Measurements from ENCODE around the gene PHTF1. TPM values are rescaled to one million over a fixed set of nuclear protein-coding genes. Genes with fewer than 3 reads are reported as not detected.
"Not testable (repeated sequence)": the region's sequence is repeated elsewhere in the genome, so short reads cannot be mapped to it uniquely, and the experiment has no call there.

Gene PHTF1
- polyA plus RNA-seq, 1 donor from 2014 or later: 16.7 TPM

DNA sequence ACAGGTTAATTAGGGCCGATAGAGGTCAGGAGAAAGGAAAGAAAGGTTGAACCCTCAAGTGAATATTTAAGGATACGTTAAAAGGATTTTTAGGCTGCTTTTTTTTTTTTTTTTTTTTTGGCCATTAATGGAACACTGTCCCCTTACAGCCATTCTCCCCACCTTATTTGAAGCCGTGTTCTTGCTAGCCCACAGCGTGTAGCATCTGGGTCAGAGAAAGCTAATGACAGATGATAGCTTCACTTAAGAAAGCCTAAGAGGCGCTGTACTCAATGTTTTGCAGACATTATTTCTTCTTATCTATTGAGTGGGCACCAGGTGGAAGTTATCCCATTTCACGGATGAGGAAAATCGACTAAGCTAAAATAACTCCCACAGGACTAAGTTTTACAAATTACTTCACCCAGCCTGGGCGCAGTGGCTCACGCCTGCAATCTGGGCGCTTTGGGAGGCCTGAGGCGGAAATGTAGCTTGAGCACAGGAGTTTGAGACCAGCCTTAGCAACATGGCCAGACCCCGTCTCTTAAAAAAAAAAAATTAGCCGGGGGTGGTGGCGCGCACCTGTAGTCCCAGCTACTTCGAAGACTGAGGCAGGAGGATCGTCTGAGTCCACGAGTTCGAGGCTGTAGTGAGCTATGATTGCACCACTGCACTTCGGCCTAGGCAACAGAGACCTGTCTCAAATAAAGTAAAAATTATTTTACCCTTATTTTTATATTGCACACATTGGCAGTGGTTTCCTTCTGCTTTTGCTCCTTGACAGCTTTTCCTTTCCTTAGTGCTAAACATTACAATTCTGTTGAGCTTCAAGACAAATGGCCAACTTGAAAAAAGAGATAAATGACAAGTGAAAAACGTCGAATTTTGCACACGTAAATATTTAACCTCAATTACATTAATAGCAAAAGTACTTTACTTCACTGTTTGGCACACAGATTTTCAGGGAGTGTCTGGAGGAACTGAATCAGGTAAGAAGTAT is 1.1 kb upstream of the PHTF1 start:
- Mint-ChIP-seq H3K27me3 (no peaks in the 10 kb centered on the region), H3K4me3 (peak overlapping the region; percentile 90 to 97 (median 94)), H3K27ac (peak overlapping the region; percentile 87 to 95 (median 89)), H3K4me1 (peaks cover 18 to 35% (median 22%) of the 10 kb centered on the region in 3 donors), H3K36me3 (no peaks in the 10 kb centered on the region), H3K9me3 (no peaks in the 10 kb centered on the region)

DNA sequence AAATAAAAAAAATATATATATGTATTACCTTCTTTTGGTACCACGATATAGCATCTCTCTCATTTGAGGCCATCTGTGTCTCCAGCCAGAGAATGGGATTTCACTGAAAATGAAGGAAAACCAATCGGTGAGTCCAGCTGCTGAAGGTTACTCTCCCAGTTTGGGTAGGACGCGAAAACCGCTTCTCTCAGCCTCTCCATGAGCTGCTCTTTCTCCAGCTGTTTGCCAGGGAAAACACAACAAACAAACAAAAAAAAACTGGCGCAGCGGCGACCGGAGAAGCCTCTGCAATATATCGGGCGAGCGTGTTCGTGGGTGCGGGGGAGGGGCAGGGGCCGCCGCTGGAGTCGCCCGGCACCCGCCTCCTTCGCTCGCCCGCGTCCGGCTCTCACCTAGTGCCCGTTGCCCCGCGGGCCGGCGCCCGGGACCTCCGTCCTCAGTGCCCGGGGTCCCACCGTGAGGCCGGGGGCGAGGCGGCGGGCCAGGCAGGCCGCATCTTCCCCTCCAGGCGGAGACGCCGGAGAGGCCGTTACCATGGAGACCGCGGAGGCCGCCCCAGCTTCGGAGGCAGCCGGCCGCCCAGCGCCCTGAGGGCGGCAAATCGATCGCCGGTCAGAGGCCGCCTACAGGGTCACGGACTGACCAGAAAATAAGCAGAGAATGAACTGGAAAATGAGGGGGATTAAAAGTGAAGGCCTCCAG is 504 bp downstream of the PHTF1 start:
- Mint-ChIP-seq H3K9me3 (no peaks in the 10 kb centered on the region), H3K27ac (peak overlapping the region; percentile 87 to 96 (median 89)), H3K27me3 (no peaks in the 10 kb centered on the region), H3K4me1 (peaks cover 19 to 35% (median 22%) of the 10 kb centered on the region in 3 donors), H3K4me3 (peak overlapping the region; percentile 90 to 97 (median 94)), H3K36me3 (no peaks in the 10 kb centered on the region)

DNA sequence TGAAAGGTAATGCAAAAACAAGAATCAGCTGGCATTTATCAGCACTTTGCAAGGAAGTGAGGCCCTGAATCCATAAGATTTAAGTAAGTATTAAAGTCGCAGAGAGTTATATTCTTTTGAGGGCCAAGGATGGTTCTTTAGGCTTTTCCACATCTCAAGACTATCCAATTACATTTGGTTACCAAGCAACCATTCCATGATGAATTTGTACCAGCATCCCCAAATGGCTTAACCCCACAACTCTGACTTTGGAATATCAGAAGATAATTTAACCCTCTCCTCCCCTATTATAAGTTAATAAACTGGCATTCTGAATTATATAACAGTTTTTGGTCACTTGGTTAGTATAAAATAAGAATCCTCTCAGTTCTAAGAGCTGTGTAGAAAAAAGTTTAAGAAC is 2.8 kb downstream of the PHTF1 start:
- Mint-ChIP-seq H3K4me1 (peaks cover 19 to 30% (median 22%) of the 10 kb centered on the region in 3 donors), H3K36me3 (no peaks in the 10 kb centered on the region), H3K27ac (peak overlapping the region in 1 of 3 donors; percentile 87), H3K27me3 (no peaks in the 10 kb centered on the region), H3K9me3 (no peaks in the 10 kb centered on the region), H3K4me3 (peak overlapping the region in 1 of 4 donors; percentile 92)

DNA sequence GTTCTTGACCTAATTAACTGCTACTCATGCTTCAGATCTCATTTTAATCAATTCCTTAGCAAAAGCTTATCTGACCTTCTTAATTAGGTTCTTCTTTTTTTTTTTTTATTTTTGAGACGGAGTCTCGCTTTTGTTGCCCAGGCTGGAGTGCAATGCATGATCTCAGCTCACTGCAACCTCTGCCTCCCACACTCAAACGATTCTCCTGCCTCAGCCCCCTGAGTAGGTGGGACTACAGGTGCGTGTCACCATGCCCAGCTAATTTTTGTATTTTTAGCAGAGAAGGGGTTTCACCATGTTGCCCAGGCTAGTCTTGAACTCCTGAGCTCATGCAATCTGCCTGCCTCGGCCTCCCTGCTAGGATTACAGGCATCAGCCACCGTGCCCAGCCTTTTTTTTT is 6.0 kb downstream of the PHTF1 start:
- H3K4me1 Mint-ChIP-seq: peaks cover 10 to 22% (median 16%) of the 10 kb centered on the region in 3 donors
- H3K36me3 Mint-ChIP-seq, H3K27me3 Mint-ChIP-seq, H3K27ac Mint-ChIP-seq, H3K9me3 Mint-ChIP-seq, H3K4me3 Mint-ChIP-seq: not testable (repeated sequence)

DNA sequence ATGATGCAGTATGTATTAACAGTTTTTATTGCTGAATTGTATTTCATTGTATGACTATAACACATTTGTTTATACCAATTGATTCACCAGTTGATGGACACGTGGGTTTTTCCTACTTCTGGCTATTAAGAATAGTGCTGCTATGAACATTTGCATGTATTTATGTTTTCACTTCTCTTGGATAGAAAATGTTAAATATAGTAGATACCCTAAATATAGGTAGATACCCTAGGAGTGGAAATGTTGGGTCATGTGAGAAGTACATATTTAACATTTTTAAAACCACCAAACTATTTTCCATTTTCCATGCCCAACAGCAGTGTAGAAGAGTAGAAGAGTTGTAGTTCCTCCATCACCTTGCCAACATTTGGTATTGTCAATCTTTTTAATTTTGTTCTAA is 7.8 kb downstream of the PHTF1 start:
- no peak overlapping the region for H3K27ac Mint-ChIP-seq
- no peak overlapping the region for H3K4me3 Mint-ChIP-seq
- H3K9me3 Mint-ChIP-seq: no peaks in the 10 kb centered on the region
- peaks cover 7% of the 10 kb centered on the region for H3K36me3 Mint-ChIP-seq
- H3K27me3 Mint-ChIP-seq: no peaks in the 10 kb centered on the region
- peaks cover 5 to 9% (median 9%) of the 10 kb centered on the region in 3 donors for H3K4me1 Mint-ChIP-seq

DNA sequence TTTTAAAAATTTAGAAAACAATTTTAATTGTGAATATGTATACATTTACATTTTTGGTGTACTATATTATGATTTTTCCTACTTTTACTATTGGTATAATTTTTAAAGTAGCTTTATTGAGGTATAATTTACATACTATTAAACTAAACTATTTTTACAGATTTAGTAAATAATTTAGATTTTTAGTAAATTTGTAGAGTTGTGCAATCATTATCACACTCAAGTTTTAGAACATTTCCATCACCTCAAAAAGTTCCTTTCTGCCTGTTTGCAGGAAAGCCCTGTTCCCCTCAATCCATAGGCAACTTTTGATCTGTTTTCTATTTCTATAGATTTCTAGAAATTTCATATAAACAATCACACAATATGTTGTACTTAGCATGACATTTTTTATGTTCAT is 8.2 kb downstream of the PHTF1 start:
- no peak overlapping the region for H3K27ac Mint-ChIP-seq
- no peaks in the 10 kb centered on the region for H3K27me3 Mint-ChIP-seq
- H3K4me3 Mint-ChIP-seq: no peak overlapping the region
- no peaks in the 10 kb centered on the region for H3K9me3 Mint-ChIP-seq
- peaks cover 7% of the 10 kb centered on the region for H3K36me3 Mint-ChIP-seq
- peaks cover 4 to 5% (median 5%) of the 10 kb centered on the region in 3 donors for H3K4me1 Mint-ChIP-seq

DNA sequence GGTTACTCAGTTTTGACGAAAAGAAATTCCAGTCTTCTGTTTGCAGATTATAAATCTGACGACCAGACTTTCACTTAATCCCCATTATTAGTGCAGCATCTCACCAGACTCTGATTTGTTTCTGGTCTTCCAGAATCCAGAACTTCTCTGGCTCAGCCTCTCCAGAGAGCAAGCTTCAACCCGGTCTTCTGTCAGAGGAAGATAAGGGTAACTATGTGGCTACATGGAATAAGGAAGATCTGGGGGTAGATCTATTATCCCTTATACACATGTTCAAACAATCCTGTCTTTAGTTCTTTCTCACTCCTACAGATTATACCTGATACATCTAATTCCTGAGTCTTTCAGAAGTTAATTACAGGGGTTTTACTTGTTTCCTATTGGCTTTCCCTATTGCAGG is 9.9 kb downstream of the PHTF1 start:
- no peaks in the 10 kb centered on the region for H3K9me3 Mint-ChIP-seq
- H3K27ac Mint-ChIP-seq: no peak overlapping the region
- H3K4me3 Mint-ChIP-seq: no peak overlapping the region
- peaks cover 10% of the 10 kb centered on the region for H3K36me3 Mint-ChIP-seq
- H3K27me3 Mint-ChIP-seq: no peaks in the 10 kb centered on the region
- H3K4me1 Mint-ChIP-seq: peaks cover 0 to 4% (median 0%) of the 10 kb centered on the region in 3 donors

DNA sequence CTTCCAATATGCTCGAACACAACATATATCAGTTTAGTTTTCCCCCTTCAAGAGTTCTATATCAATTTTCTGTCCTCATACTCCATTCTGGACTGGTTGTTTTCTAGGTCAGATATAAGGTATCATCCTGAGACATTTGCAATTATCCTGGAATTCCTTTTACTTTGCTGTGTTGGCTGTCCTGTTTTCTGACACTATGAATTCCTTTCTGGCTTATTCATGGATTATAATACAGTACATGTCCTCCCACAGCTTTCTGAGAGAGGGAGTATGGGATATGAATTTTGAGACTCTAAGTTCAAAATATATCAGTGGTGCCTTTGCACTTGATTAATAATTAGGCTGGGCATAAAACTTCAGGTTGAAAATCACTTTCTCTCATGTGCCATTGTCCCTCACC is 11.9 kb downstream of the PHTF1 start:
- Mint-ChIP-seq H3K4me3 (no peak overlapping the region), H3K27me3 (no peaks in the 10 kb centered on the region), H3K36me3 (peaks cover 10% of the 10 kb centered on the region), H3K9me3 (no peaks in the 10 kb centered on the region), H3K27ac (no peak overlapping the region), H3K4me1 (peaks cover 0 to 4% (median 0%) of the 10 kb centered on the region in 3 donors)

DNA sequence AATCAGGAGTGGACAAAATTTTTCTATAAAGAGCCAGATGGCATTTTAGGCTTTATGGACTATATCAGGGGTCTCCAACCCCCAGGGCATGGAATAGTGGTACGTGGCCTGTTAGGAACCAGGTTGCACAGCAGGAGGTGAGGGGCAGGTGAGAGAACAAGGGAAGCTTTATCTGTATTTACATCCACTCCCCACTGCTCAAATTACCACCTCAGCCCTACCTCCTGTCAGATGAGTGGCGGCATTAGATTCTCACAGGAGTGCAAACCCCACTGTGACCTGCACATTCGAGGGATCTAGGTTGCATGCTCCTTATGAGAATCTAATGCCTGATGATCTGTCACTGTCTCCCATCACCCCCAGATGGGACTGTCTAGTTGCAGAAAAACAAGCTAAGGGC is 13.9 kb downstream of the PHTF1 start:
- Mint-ChIP-seq H3K27ac (no peak overlapping the region), H3K27me3 (no peaks in the 10 kb centered on the region), H3K9me3 (no peaks in the 10 kb centered on the region), H3K4me1 (peaks cover 0 to 2% (median under 1%) of the 10 kb centered on the region in 3 donors), H3K4me3 (no peak overlapping the region), H3K36me3 (peaks cover 10% of the 10 kb centered on the region)

DNA sequence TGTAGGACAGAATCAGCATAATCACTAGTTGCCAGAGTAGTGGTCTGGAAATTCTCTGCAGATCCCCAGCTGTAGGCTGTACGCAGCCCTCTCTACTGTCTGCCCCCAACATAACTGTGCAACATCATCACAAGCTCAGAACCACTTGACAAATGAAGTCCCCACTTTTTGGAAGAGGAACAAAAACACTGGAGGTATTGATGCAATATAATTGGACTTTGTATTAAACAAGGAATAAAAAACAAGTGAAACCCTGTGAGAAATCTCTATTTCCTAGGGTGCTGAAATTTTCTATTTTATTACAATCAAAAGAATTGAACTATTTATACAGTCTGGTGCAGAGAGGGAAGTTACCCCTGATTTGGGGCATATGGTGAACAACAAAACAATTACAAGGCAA is 15.2 kb downstream of the PHTF1 start:
- Mint-ChIP-seq H3K9me3 (no peaks in the 10 kb centered on the region), H3K4me1 (peaks cover 0 to 6% (median 2%) of the 10 kb centered on the region in 3 donors), H3K4me3 (no peak overlapping the region), H3K36me3 (peaks cover 6% of the 10 kb centered on the region), H3K27me3 (no peaks in the 10 kb centered on the region), H3K27ac (no peak overlapping the region)

DNA sequence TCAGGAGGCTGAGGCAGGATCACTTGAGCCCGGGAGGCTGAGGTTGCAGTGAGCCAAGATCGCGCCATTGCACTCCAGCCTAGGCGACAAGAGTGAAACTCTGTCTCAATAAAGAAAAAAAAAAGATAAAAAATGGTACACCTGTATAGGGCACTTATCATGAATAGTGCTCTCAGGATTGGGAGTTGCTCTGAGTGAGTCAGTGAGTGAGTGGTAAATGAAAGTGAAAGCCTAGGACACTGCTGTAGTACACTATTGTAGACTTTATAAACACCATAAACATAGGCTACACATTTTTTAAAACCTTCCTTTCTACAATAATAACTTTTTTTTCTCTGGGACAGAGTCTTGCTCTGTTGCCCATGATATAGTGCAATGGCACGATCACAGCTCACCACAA is 16.8 kb downstream of the PHTF1 start:
- peaks cover 0 to 6% (median 2%) of the 10 kb centered on the region in 3 donors for H3K4me1 Mint-ChIP-seq
- H3K4me3 Mint-ChIP-seq: no peak overlapping the region
- H3K36me3 Mint-ChIP-seq: peaks cover 3% of the 10 kb centered on the region
- H3K9me3 Mint-ChIP-seq: no peaks in the 10 kb centered on the region
- no peaks in the 10 kb centered on the region for H3K27me3 Mint-ChIP-seq
- no peak overlapping the region for H3K27ac Mint-ChIP-seq

DNA sequence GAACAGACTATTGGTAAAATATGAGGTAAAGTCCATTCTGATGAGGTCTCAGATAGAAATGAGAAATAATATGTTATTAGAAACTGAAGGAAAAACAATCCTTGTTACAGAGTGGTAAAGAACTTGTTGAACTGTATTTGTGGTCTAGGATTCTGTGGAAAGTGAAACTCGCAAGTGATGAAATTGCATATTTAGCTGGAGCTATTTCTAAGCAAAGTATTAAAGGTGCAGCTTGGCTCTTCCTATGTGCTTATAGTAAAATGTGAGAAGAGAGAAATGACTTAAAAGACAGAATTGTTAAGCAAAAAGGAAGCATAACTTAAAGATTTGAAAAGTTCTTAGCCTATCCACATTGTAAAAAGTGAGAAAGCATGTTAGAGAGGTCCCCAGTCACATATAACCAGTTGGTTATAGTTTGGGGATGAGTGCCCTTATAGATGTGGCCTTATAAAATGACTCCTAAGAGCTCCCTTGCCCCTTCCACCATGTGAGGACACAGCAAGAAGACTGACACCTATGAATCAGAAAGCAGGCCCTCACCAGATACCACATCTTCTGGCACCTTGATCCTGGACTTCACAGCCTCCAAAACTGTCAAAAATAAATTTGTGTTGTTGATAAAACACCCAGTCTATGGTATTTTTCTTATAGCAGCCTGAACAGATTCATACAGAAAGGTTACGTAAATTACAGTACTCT is 24.8 kb downstream of the PHTF1 start:
- Mint-ChIP-seq H3K4me1 (no peaks in the 10 kb centered on the region), H3K9me3 (no peaks in the 10 kb centered on the region), H3K36me3 (peaks cover 12% of the 10 kb centered on the region), H3K4me3 (no peak overlapping the region), H3K27ac (peak overlapping the region in 1 of 3 donors; percentile 6), H3K27me3 (no peaks in the 10 kb centered on the region)

DNA sequence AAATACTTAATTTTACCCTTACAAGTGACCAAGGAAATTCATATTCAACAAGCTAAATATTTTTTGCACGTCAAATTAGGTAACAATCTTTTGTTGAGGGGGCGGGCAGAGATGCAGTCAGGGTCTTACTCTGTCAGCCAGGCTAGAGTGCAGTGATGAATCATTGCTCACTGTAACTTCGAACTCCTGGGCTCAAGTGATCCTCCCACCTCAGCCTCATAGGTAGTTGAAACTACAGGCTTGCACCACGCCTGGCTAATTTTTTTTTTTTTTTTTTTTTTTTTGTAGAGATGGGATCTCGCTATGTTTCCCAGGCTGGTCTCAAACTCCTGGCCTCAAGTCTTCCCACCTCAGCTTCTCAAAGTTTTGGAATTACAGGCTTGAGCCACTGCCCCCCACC is 26.5 kb downstream of the PHTF1 start:
- H3K4me3 Mint-ChIP-seq: no peak overlapping the region
- no peaks in the 10 kb centered on the region for H3K4me1 Mint-ChIP-seq
- H3K9me3 Mint-ChIP-seq: peaks cover 0 to 5% (median 0%) of the 10 kb centered on the region in 3 donors
- H3K27ac Mint-ChIP-seq: no peak overlapping the region
- peaks cover 14% of the 10 kb centered on the region for H3K36me3 Mint-ChIP-seq
- H3K27me3 Mint-ChIP-seq: no peaks in the 10 kb centered on the region

DNA sequence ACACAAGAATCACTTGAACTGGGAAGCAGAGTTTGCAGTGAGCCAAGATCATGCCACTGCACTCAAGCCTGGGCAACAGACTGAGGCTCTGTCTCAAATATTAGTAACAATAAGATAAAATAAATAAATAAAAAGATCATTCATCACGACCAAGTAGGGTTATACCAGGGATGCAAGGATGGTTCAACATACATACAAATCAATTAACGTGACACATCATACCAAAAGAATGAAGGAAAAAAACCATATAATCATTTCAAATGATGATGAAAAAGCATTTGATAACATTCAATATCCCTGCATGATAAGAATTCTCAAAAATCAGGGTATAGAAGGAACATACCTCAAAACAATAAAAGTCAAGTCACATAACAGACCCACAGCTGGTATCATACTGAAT is 38.3 kb downstream of the PHTF1 start:
- H3K4me1 Mint-ChIP-seq: peaks cover 0 to 2% (median 0%) of the 10 kb centered on the region in 3 donors
- peaks cover 12 to 15% (median 13%) of the 10 kb centered on the region in 3 donors for H3K9me3 Mint-ChIP-seq
- no peak overlapping the region for H3K4me3 Mint-ChIP-seq
- peaks cover 48% of the 10 kb centered on the region for H3K36me3 Mint-ChIP-seq
- no peak overlapping the region for H3K27ac Mint-ChIP-seq
- H3K27me3 Mint-ChIP-seq: no peaks in the 10 kb centered on the region

DNA sequence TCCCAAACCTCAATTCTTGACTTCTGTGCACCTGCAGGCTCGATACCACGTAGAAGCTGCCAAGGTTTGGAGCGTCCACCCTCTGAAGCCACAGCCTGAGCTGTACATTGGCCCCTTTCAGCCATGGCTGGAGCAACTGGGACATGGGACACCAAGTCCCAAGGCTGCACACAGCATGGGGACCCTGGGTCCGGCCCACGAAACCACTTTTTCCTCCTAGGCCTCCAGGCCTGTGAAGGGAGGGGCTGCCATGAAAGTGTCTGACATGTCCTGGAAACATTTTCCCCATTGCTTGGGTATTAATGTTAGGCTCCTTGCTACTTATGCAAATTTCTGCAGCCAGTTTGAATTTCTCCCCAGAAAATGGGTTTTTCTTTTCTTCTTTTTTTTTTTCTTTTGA is 40.7 kb downstream of the PHTF1 start:
- H3K4me3 Mint-ChIP-seq, H3K4me1 Mint-ChIP-seq, H3K27me3 Mint-ChIP-seq, H3K27ac Mint-ChIP-seq: not testable (repeated sequence)
- peaks cover 12 to 15% (median 13%) of the 10 kb centered on the region in 3 donors for H3K9me3 Mint-ChIP-seq
- H3K36me3 Mint-ChIP-seq: peaks cover 56% of the 10 kb centered on the region
